Osteoblast (primary cell): ENCODE data around the gene ZNF217. TPM values are rescaled to one million over a fixed set of nuclear protein-coding genes. Genes with fewer than 3 reads are reported as not detected.
"Not testable (repeated sequence)": the region's sequence is repeated elsewhere in the genome, so short reads cannot be mapped to it uniquely, and the experiment has no call there.

Experiments used
- DNase-seq: peaks from one replicate; pipeline ENCODE4 v3.0.0; 2011; ENCODE audit warnings: low spot score, mixed read lengths; ENCODE audit not compliant: insufficient read length; ENCODE audit errors: missing footprints
- H2AFZ ChIP-seq: 2 replicates; pipeline ENCODE4 v1.6.0; 2011; ENCODE audit warnings: mild to moderate bottlenecking, low read length
- H3K27ac ChIP-seq: 2 replicates; pipeline ENCODE4 v1.5.1; 2011; ENCODE audit warnings: mild to moderate bottlenecking, low read depth, low read length, moderate library complexity
- H3K27me3 ChIP-seq: 2 replicates; pipeline ENCODE4 v1.6.0; 2012; ENCODE audit warnings: mild to moderate bottlenecking, control low read depth, inconsistent platforms, low read length, moderate library complexity; ENCODE audit not compliant: insufficient read depth
- H3K36me3 ChIP-seq: 2 replicates; pipeline ENCODE4 v1.5.1; 2011; ENCODE audit warnings: mild to moderate bottlenecking, low read length, control low read depth, moderate library complexity; ENCODE audit not compliant: insufficient read depth
- H3K4me1 ChIP-seq: 2 replicates; pipeline ENCODE4 v1.5.1; 2011; ENCODE audit warnings: mild to moderate bottlenecking, low read length, control low read depth, moderate library complexity; ENCODE audit not compliant: insufficient read depth
- H3K4me2 ChIP-seq: 2 replicates; pipeline ENCODE4 v1.6.0; 2011; ENCODE audit warnings: mild to moderate bottlenecking, low read length; ENCODE audit not compliant: insufficient read depth
- H3K4me3 ChIP-seq: fragments of 200-600 bp; sonication (generic); 3 replicates; pipeline ENCODE4 v1.5.1; 2012; ENCODE audit warnings: mild to moderate bottlenecking, low read length, inconsistent platforms; ENCODE audit not compliant: insufficient read depth
- H3K79me2 ChIP-seq: 2 replicates; pipeline ENCODE4 v1.6.0; 2012; ENCODE audit warnings: mild to moderate bottlenecking, low read length, control low read depth, inconsistent platforms; ENCODE audit not compliant: insufficient read depth
- H3K9me3 ChIP-seq: 2 replicates; pipeline ENCODE4 v1.5.1; 2011; ENCODE audit warnings: low read depth, low read length, control low read depth
- H4K20me1 ChIP-seq: 2 replicates; pipeline ENCODE4 v1.6.0; 2012; ENCODE audit warnings: mild to moderate bottlenecking, low read length, control low read depth; ENCODE audit not compliant: insufficient read depth
- CTCF ChIP-seq: IDR thresholded peaks from 2 replicates; pipeline ENCODE4 v1.5.1; 2011; ENCODE audit warnings: mild to moderate bottlenecking, low read depth, low read length, moderate library complexity; ENCODE audit errors: extremely low read depth
- small RNA-seq: library from RNA; depleted of rRNA; stranded (forward); fragments of <200 nt; gene quantifications from one replicate; pipeline ENCODE3, GENCODE V24; 2012
- total RNA-seq: library from RNA; depleted of rRNA; stranded (reverse); fragments of >200 nt; gene quantifications from 2 replicates; pipeline ENCODE4 v1.2.3, GENCODE V29; 2012

Gene ZNF217
- total RNA-seq, 1 donor: 26.4 TPM

DNA sequence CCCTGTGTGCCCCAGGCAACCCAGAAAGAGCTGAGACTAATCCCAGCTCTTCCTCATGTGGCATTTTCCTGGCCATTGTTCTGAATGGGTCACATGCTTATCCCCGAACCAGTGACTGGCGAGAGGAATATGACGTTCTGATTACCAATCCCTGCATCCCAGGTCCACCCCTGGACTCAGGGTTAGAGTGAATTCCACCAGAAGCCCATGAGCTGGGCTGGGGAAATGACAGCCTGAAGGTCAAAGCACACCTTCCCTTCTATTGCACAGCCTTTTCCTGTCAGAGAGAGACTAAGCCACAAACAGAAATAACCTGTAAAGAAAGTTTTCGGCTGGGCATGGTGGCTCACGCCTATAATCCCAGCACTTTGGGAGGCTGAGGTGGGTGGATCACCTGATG, 70.9 kb downstream of the ZNF217 start:
- Histone ChIP-seq H3K27me3 (no peaks in the 10 kb centered on the region), H3K4me3 (no peak overlapping the region), H2AFZ (no peak overlapping the region), H3K27ac (no peak overlapping the region), H3K4me2 (no peak overlapping the region), H3K79me2 (no peaks in the 10 kb centered on the region), H3K9me3 (no peaks in the 10 kb centered on the region), H4K20me1 (no peaks in the 10 kb centered on the region), H3K4me1 (no peaks in the 10 kb centered on the region), H3K36me3 (no peaks in the 10 kb centered on the region)
- no peak for TF ChIP-seq CTCF
- peak; percentile 32 for DNase-seq

DNA sequence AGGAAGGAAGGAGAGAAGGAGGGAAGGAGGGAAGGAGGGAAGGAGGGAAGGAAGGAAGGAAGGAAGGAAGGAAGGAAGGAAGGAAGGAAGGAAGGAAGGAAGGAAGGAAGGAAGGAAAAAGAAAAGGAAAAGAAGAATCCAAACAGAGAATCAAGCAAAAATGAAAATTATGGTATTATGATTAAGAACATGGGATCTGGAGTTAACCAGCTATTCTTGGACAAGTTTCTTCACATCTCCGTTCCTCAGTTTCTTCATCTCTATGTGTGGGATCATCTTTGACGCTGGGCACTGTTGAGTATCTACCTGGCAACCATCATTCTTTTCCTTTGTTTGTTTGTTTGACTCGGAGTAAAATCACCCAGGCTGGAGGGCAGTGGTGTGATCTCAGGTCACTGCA, 71.6 kb downstream of the ZNF217 start:
- Histone ChIP-seq H3K9me3 (no peaks in the 10 kb centered on the region), H3K4me1 (no peaks in the 10 kb centered on the region), H3K4me3 (no peak overlapping the region), H3K4me2 (no peak overlapping the region), H3K79me2 (no peaks in the 10 kb centered on the region), H4K20me1 (no peaks in the 10 kb centered on the region), H3K27ac (no peak overlapping the region), H3K36me3 (no peaks in the 10 kb centered on the region), H3K27me3 (no peaks in the 10 kb centered on the region), H2AFZ (no peak overlapping the region)
- no peak for DNase-seq
- no peak for TF ChIP-seq CTCF

- H3K27ac ChIP-seq, H2AFZ ChIP-seq, H4K20me1 ChIP-seq, H3K4me3 ChIP-seq, H3K4me1 ChIP-seq, H3K4me2 ChIP-seq, H3K27me3 ChIP-seq, H3K79me2 ChIP-seq, H3K36me3 ChIP-seq, H3K9me3 ChIP-seq: not testable (repeated sequence)
- peak; percentile 43 for DNase-seq
These were observed 72.2 kb downstream of the ZNF217 start for GRCh38 chr20:53521421-53521820.

- no peak for TF ChIP-seq CTCF
- H3K4me3 ChIP-seq: no peak overlapping the region
- no peaks in the 10 kb centered on the region for H3K27me3 ChIP-seq
- no peaks in the 10 kb centered on the region for H3K9me3 ChIP-seq
- H3K27ac ChIP-seq: no peak overlapping the region
- H3K4me1 ChIP-seq: no peaks in the 10 kb centered on the region
- DNase-seq: no peak
- no peaks in the 10 kb centered on the region for H4K20me1 ChIP-seq
- no peak overlapping the region for H2AFZ ChIP-seq
- H3K4me2 ChIP-seq: no peak overlapping the region
- H3K79me2 ChIP-seq: no peaks in the 10 kb centered on the region
- H3K36me3 ChIP-seq: no peaks in the 10 kb centered on the region
These were observed 76.5 kb downstream of the ZNF217 start for GRCh38 chr20:53517146-53517545.

Small RNA genes lying within 50 kb of the gene (small RNA-seq; reads per million reads assigned to genes)
- gene RF00019: not detected
